Measurements from ENCODE around the gene ZAR1L. TPM values are rescaled to one million over a fixed set of nuclear protein-coding genes. Genes with fewer than 3 reads are reported as not detected.
A peak's percentile ranks its signal among the peaks of the same experiment; 100 is the strongest.

Gene ZAR1L
- total and polyA plus RNA-seq, 9 of the 15 experiments (the other 6 are each of a cell fraction or from before 2014, with no cell fraction given) = not detected

- TF ChIP-seq ZNF639 (CRISPR knock-in tag; conservative IDR thresholded peaks at IDR 0.05 in 1 of 2, IDR thresholded peaks at IDR 0.05 in 1 of 2) (no peak), SNRNP70 (optimal IDR thresholded peaks at IDR 0.05; ENCODE audit: low read depth, low read length) (no peak), E2F3 (CRISPR knock-in tag; IDR thresholded peaks at IDR 0.05) (no peak), CREBBP (IDR thresholded peaks at IDR 0.05; ENCODE audit: low read depth, low read length) (no peak), JUN (IDR thresholded peaks at IDR 0.05; ENCODE audit: borderline replicate concordance, low read depth, low read length) (peak; percentile 78), JUN (CRISPR knock-in tag; IDR thresholded peaks at IDR 0.05; ENCODE audit: borderline replicate concordance) (no peak), NONO (IDR thresholded peaks at IDR 0.05; ENCODE audit: low read depth in 2 of 2, low read length in 1 of 2) (0 out of 4 replicates have a peak, but pooled peaks of 1 of the 2 experiments have one; percentile 13), CTCFL (IDR thresholded peaks at IDR 0.05; ENCODE audit: borderline replicate concordance, insufficient read depth, low read depth, low read length, poor library complexity, severe bottlenecking) (no peak), NR4A1 (CRISPR knock-in tag; IDR thresholded peaks at IDR 0.05) (no peak), NR4A1 (tag; IDR thresholded peaks at IDR 0.05) (no peak), MTA3 (IDR thresholded peaks at IDR 0.05; ENCODE audit: borderline replicate concordance) (no peak), ZKSCAN3 (CRISPR knock-in tag; IDR thresholded peaks at IDR 0.05) (no peak), DPF2 (IDR thresholded peaks at IDR 0.05) (peak; percentile 77), JUND (IDR thresholded peaks at IDR 0.05; ENCODE audit: borderline replicate concordance, low read depth, low read length) (peak; percentile 89), JUND (tag; IDR thresholded peaks at IDR 0.05; ENCODE audit: borderline replicate concordance, low read depth, low read length) (peak; percentile 87; the same call in 2 of the 3 replicates), SMARCE1 (IDR thresholded peaks at IDR 0.05) (peak; percentile 78), RCOR1 (IDR thresholded peaks at IDR 0.05; ENCODE audit: borderline replicate concordance in 1 of 2, low read depth in 2 of 2, low read length in 2 of 2) (peak in 1 of 2 experiments; percentile 78; a peak in 2 of 4 replicates), NR2C2 (CRISPR knock-in tag; IDR thresholded peaks at IDR 0.05) (no peak), NR2C2 (tag; IDR thresholded peaks at IDR 0.05) (no peak), ZNF316 (IDR thresholded peaks at IDR 0.05) (no peak), ETV5 (CRISPR knock-in tag; IDR thresholded peaks at IDR 0.05; ENCODE audit: low read depth) (no peak), SOX6 (IDR thresholded peaks at IDR 0.05) (peak; percentile 30; the same call in 1 of the 2 replicates), ZNF398 (CRISPR knock-in tag; IDR thresholded peaks at IDR 0.05) (no peak), TCF3 (CRISPR knock-in tag; IDR thresholded peaks at IDR 0.05) (peak; percentile 70), NCOR1 (IDR thresholded peaks at IDR 0.05) (peak; percentile 63), TCF7L2 (IDR thresholded peaks at IDR 0.05; ENCODE audit: low read depth, low read length) (no peak)
These were observed 53.6 kb downstream of the ZAR1L start (continued) for GRCh38 chr13:32261567-32261966.

Data from K562 (cell line).